ENCODE results near the gene DNAH8.
"Not testable (repeated sequence)": the region's sequence is repeated elsewhere in the genome, so short reads cannot be mapped to it uniquely, and the experiment has no call there.

Gene DNAH8

GRCh38 chr6:38882157-38882556 lies 167.0 kb downstream of the DNAH8 start:
- no peak overlapping the region for H3K4me3 Mint-ChIP-seq
- no peaks in the 10 kb centered on the region for H3K4me1 Mint-ChIP-seq (ENCODE audit: low read depth)
- H3K9me3 Mint-ChIP-seq (ENCODE audit: low read depth) = peaks cover 6% of the 10 kb centered on the region
- H3K27ac Mint-ChIP-seq = no peak overlapping the region
- peaks cover 7% of the 10 kb centered on the region for H3K27me3 Mint-ChIP-seq
- H3K36me3 Mint-ChIP-seq = peaks cover 4% of the 10 kb centered on the region

- Mint-ChIP-seq H3K36me3 (no peaks in the 10 kb centered on the region), H3K4me3 (no peak overlapping the region)
Observed at GRCh38 chr6:38897507-38897906, 182.4 kb downstream of the DNAH8 start.

GRCh38 chr6:38901802-38902522 lies 186.9 kb downstream of the DNAH8 start:
- Mint-ChIP-seq H3K4me1 (ENCODE audit: low read depth) (no peaks in the 10 kb centered on the region), H3K27ac (no peak overlapping the region), H3K27me3 (peaks cover 11% of the 10 kb centered on the region), H3K36me3 (no peaks in the 10 kb centered on the region), H3K4me3 (no peak overlapping the region), H3K9me3 (ENCODE audit: low read depth) (no peaks in the 10 kb centered on the region)

More at GRCh38 chr6:38897507-38897906, 182.4 kb downstream of the DNAH8 start:
- Mint-ChIP-seq H3K27ac (no peak overlapping the region), H3K9me3 (ENCODE audit: low read depth) (no peaks in the 10 kb centered on the region), H3K4me1 (ENCODE audit: low read depth) (no peaks in the 10 kb centered on the region), H3K27me3 (peaks cover 12% of the 10 kb centered on the region)

DNA sequence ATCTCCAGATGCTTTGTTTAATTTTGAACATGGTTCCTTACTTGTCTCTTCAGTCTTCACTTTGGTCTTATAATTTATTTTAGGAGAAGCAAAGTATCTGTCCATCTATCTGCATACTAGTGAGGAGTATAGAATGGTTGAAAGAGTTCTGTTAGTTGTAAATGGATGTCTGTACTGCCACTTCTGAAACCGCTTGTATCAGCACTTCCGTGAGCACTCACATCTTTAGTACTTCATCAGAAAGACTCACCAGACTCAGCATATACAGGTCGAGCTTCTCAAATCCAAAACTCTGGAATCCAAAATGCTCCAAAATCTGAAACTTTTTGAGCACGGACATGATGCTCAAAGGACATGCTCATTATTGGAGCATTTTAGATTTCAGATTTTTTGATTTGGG lies 191.5 kb downstream of the DNAH8 start:
- peaks cover 11% of the 10 kb centered on the region for H3K27me3 Mint-ChIP-seq
- no peaks in the 10 kb centered on the region for H3K9me3 Mint-ChIP-seq (ENCODE audit: low read depth)
- H3K4me1 Mint-ChIP-seq (ENCODE audit: low read depth) = no peaks in the 10 kb centered on the region
- no peak overlapping the region for H3K4me3 Mint-ChIP-seq
- H3K36me3 Mint-ChIP-seq = no peaks in the 10 kb centered on the region
- H3K27ac Mint-ChIP-seq = no peak overlapping the region

DNA sequence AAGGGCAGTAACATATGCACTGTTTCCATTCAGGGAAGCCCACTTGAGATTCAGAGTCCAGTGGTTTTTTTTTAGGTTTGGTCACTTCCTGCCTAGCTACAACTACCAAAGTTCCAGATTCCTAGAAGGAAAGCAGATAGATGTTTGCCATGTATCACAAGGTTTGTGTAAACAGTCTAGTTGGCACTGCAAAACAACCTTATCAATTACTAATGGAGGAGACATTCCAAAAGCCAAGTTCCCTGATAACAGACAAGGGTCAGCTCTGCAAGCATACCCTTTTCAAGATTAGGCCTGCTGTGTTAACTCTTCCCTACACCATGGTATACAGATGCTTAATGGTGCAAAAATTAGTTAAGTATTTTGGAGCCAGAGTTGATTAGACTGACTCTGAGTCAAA lies 192.2 kb downstream of the DNAH8 start:
- H3K9me3 Mint-ChIP-seq (ENCODE audit: low read depth) = no peaks in the 10 kb centered on the region
- H3K27me3 Mint-ChIP-seq = peaks cover 11% of the 10 kb centered on the region
- no peak overlapping the region for H3K4me3 Mint-ChIP-seq
- no peaks in the 10 kb centered on the region for H3K4me1 Mint-ChIP-seq (ENCODE audit: low read depth)
- H3K27ac Mint-ChIP-seq = no peak overlapping the region
- no peaks in the 10 kb centered on the region for H3K36me3 Mint-ChIP-seq

DNA sequence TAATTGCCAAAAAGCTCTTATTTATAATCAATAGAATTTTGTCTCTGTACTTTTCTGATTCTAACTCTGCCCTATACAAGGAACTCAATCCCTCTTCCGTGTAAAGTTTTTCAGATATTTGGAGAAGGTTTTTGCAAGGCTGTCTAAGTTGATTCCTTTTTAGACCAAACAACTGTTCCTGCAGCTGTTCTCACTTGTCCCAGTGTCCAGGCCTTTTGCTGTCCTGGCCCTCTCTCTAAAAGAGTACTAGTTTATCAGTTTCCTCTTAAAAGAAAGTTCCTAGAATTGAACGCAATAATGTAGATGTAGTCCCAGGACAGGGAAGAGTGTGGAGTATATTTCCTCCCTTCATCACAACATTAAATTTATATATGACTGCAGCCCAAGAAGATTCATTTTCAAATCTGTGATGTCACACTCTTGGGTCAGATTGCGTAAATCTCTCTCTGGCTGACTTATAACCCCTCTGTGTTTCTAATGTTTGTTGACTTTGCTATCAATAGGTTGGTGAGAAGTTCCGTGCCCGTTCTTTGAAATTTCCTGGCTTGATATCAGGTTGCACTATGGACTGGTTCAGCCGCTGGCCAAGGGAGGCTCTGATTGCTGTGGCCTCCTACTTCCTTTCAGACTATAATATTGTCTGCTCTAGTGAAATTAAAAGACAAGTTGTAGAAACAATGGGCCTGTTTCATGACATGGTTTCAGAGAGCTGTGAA lies 194.1 kb downstream of the DNAH8 start:
- H3K27ac Mint-ChIP-seq = no peak overlapping the region
- no peak overlapping the region for H3K4me3 Mint-ChIP-seq
- peaks cover 4% of the 10 kb centered on the region for H3K27me3 Mint-ChIP-seq
- H3K4me1 Mint-ChIP-seq (ENCODE audit: low read depth) = no peaks in the 10 kb centered on the region
- no peaks in the 10 kb centered on the region for H3K9me3 Mint-ChIP-seq (ENCODE audit: low read depth)
- H3K36me3 Mint-ChIP-seq = no peaks in the 10 kb centered on the region

DNA sequence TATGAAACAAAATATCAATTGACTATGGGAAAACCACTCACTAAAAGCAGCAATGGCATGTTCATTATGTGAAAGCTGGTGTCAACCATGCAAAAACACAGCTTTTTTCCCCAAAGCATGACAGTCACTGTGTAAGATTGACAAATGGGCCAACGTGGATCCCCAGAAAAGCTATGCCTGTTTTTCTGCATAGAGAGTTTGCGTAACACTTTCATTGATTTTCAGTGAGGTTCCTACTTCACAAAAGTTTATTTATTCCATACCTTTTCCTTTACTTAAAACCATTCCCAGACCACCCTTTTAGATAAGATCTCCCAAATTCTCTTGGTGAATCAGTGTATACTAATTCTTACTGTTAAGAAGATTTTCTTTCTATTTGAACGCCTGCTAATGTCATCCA lies 195.1 kb downstream of the DNAH8 start:
- H3K27me3 Mint-ChIP-seq = peaks cover 1% of the 10 kb centered on the region
- H3K9me3 Mint-ChIP-seq (ENCODE audit: low read depth) = no peaks in the 10 kb centered on the region
- no peak overlapping the region for H3K27ac Mint-ChIP-seq
- H3K36me3 Mint-ChIP-seq = no peaks in the 10 kb centered on the region
- no peak overlapping the region for H3K4me3 Mint-ChIP-seq
- H3K4me1 Mint-ChIP-seq (ENCODE audit: low read depth) = no peaks in the 10 kb centered on the region

DNA sequence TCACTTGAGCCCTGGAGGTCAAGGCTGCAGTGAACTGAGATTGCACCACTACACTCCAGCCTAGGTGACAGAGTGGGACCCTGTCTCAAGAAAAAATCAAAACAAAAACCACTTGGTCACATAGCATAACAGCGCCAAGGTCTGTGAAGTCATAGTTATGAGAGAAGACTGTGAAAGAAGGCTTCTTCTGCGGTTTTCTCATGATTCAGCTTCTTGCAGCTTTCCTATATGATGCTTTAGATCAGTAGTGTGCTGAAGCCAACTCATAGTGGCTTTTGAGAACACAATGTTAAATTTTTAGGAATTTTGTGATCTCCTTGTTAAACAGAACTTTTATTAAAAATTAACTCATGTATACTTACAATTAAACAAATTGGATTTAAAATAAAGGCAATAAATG lies 197.3 kb downstream of the DNAH8 start:
- no peaks in the 10 kb centered on the region for H3K4me1 Mint-ChIP-seq (ENCODE audit: low read depth)
- no peaks in the 10 kb centered on the region for H3K36me3 Mint-ChIP-seq
- H3K27ac Mint-ChIP-seq = no peak overlapping the region
- H3K27me3 Mint-ChIP-seq = peaks cover 4% of the 10 kb centered on the region
- no peak overlapping the region for H3K4me3 Mint-ChIP-seq
- H3K9me3 Mint-ChIP-seq (ENCODE audit: low read depth) = no peaks in the 10 kb centered on the region

DNA sequence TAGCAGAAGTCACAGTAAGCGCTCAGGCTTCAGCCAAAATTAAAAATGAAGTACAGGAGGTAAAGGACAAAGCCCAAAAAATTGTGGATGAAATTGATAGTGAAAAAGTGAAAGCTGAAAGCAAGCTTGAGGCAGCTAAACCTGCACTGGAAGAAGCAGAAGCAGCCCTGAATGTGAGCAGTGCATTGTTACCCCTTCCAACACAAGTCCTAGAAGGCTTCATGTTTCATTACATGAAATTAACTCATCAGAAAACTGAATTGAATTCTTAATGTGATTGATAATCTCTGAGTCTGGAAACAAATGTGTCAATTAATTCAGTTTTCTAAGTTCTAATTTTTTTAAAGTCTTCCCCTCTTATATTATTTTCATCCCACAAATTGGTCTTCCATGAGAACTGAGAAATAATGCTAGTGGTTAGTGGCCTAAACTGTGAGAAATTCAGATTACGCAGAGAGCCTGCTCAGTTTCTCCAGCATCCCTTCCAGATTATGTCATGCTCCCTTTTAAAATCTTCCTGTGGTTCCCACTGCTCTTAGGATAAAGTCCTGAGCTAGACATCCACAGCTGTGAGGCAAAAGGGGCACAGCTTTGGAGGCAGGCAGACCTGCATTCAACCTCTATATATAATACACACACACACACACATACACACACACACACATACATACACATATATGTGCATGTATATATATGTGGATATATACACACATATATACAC lies 200.3 kb downstream of the DNAH8 start:
- Mint-ChIP-seq H3K27me3 (peaks cover 4% of the 10 kb centered on the region), H3K4me1 (ENCODE audit: low read depth) (no peaks in the 10 kb centered on the region), H3K9me3 (ENCODE audit: low read depth) (no peaks in the 10 kb centered on the region)

DNA sequence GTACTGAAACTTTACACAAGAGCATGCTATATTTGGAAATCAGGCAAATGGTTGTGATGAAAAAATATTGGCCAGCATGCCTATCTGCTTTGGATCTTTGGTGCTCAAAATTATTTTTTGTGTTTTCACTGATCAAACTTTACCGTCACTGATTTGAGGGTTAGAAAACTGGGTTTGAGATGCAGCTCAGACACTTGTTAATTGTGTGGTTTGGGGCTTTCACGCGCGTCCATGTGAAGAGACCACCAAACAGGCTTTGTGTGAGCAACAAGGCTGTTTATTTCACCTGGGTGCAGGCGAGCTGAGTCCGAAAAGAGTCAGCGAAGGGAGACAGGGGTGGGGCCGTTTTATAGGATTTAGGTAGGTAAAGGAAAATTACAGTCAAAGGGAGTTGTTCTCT lies 206.4 kb downstream of the DNAH8 start:
- not testable (repeated sequence) for H3K27ac Mint-ChIP-seq; H3K9me3 Mint-ChIP-seq (ENCODE audit: low read depth); H3K27me3 Mint-ChIP-seq; H3K4me3 Mint-ChIP-seq; H3K36me3 Mint-ChIP-seq; H3K4me1 Mint-ChIP-seq (ENCODE audit: low read depth)

More for the DNA sequence above, 200.3 kb downstream of the DNAH8 start:
- H3K4me3 Mint-ChIP-seq = no peak overlapping the region
- no peaks in the 10 kb centered on the region for H3K36me3 Mint-ChIP-seq
- H3K27ac Mint-ChIP-seq = no peak overlapping the region

- H3K27me3 Mint-ChIP-seq = peaks cover 14% of the 10 kb centered on the region
Observed at GRCh38 chr6:38924791-38925509, 209.8 kb downstream of the DNAH8 start.

GRCh38 chr6:38929560-38929959 lies 214.4 kb downstream of the DNAH8 start:
- H3K4me1 Mint-ChIP-seq (ENCODE audit: low read depth) = no peaks in the 10 kb centered on the region
- peaks cover 16% of the 10 kb centered on the region for H3K27me3 Mint-ChIP-seq

More at GRCh38 chr6:38924791-38925509, 209.8 kb downstream of the DNAH8 start:
- no peaks in the 10 kb centered on the region for H3K9me3 Mint-ChIP-seq (ENCODE audit: low read depth)
- H3K27ac Mint-ChIP-seq = no peak overlapping the region
- no peaks in the 10 kb centered on the region for H3K4me1 Mint-ChIP-seq (ENCODE audit: low read depth)
- H3K36me3 Mint-ChIP-seq = no peaks in the 10 kb centered on the region
- H3K4me3 Mint-ChIP-seq = no peak overlapping the region

GRCh38 chr6:38933426-38933825 lies 218.3 kb downstream of the DNAH8 start:
- no peaks in the 10 kb centered on the region for H3K4me1 Mint-ChIP-seq (ENCODE audit: low read depth)
- H3K27ac Mint-ChIP-seq = no peak overlapping the region
- no peaks in the 10 kb centered on the region for H3K36me3 Mint-ChIP-seq
- no peak overlapping the region for H3K4me3 Mint-ChIP-seq
- no peaks in the 10 kb centered on the region for H3K9me3 Mint-ChIP-seq (ENCODE audit: low read depth)
- peaks cover 7% of the 10 kb centered on the region for H3K27me3 Mint-ChIP-seq

More at GRCh38 chr6:38929560-38929959, 214.4 kb downstream of the DNAH8 start:
- no peak overlapping the region for H3K4me3 Mint-ChIP-seq
- no peaks in the 10 kb centered on the region for H3K9me3 Mint-ChIP-seq (ENCODE audit: low read depth)
- no peak overlapping the region for H3K27ac Mint-ChIP-seq
- H3K36me3 Mint-ChIP-seq = no peaks in the 10 kb centered on the region

DNA sequence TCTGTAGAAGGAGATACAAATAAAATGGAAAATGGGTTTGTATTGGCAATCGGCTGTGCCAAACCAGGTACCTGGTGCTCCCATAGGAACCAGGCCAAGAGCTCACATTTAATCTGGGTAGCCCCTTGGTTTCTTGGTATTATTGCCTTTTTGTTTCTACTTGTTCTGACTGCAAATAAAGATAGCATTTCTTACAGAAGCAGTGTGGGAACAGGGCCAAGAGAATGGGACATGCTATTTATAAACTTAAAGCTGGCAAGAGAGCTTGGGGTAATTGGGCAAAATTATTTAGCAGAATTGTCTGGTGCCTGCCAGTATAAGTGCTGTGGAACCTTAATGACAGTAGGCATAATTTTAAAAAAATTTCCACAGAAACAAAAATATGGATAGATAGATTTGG lies 219.9 kb downstream of the DNAH8 start:
- Mint-ChIP-seq H3K36me3 (no peaks in the 10 kb centered on the region), H3K27me3 (peaks cover 3% of the 10 kb centered on the region), H3K27ac (no peak overlapping the region), H3K4me1 (ENCODE audit: low read depth) (no peaks in the 10 kb centered on the region), H3K9me3 (ENCODE audit: low read depth) (no peaks in the 10 kb centered on the region), H3K4me3 (no peak overlapping the region)

Measured in activated naive CD8-positive, alpha-beta T cell (primary cell).